MCF 10A (cell line): ENCODE measurements around the gene VAV2. TPM values are rescaled to one million over a fixed set of nuclear protein-coding genes. Genes with fewer than 3 reads are reported as not detected.

Experiments
- BruUV-seq: library from RNA; stranded (reverse); fragments of 400-500 nt; replicated peaks from 2 replicates; lab custom pipeline; 2021; lab: Mats Ljungman, UMichigan
- CTCF ChIA-PET: fragments of 300-600 bp; sonication (Branson Sonifier 250); formaldehyde crosslinking; extraction: SDS; loops from one replicate; lab custom pipeline; 2021; ENCODE audit warnings: antibody characterized with exemption, inconsistent platforms; lab: Yijun Ruan, JAX
- POLR2A ChIA-PET: fragments of 300-600, 350-650 bp; sonication (Branson Sonifier 250); formaldehyde crosslinking; extraction: SDS; loops from one replicate; lab custom pipeline; 2020; ENCODE audit warnings: antibody characterized with exemption, inconsistent platforms; lab: Yijun Ruan, JAX
- DNase-seq: peaks from one replicate; pipeline ENCODE4 v3.0.0-alpha.2; 2018; ENCODE audit not compliant: unreplicated experiment
- H3K27ac Mint-ChIP-seq: one replicate; pipeline ENCODE4 v1.8.0; 2022; ENCODE audit warnings: mild to moderate bottlenecking, low read depth, mixed read lengths; ENCODE audit not compliant: unreplicated experiment
- H3K27me3 Mint-ChIP-seq: one replicate; pipeline ENCODE4 v1.8.0; 2022; ENCODE audit warnings: mixed read lengths; ENCODE audit not compliant: insufficient read depth, unreplicated experiment
- H3K36me3 Mint-ChIP-seq: one replicate; pipeline ENCODE4 v1.8.0; 2022; ENCODE audit warnings: mild to moderate bottlenecking, moderate library complexity, mixed read lengths; ENCODE audit not compliant: insufficient read depth, unreplicated experiment
- H3K4me1 Mint-ChIP-seq: one replicate; pipeline ENCODE4 v1.8.0; 2022; ENCODE audit warnings: mixed read lengths; ENCODE audit not compliant: insufficient read depth, unreplicated experiment
- H3K4me3 Mint-ChIP-seq: one replicate; pipeline ENCODE4 v1.8.0; 2022; ENCODE audit warnings: mild to moderate bottlenecking, moderate library complexity, mixed read lengths; ENCODE audit not compliant: unreplicated experiment
- H3K9me3 Mint-ChIP-seq: one replicate; pipeline ENCODE4 v1.8.0; 2022; ENCODE audit warnings: mixed read lengths; ENCODE audit not compliant: unreplicated experiment
- intact Hi-C: fragments of 100-400 bp; cut with micrococcal nuclease; formaldehyde crosslinking; loops from 2 replicates; pipeline ENCODE4 v1.14.1; 2022
- total RNA-seq: library from RNA; stranded (reverse); gene quantifications from 2 replicates; pipeline ENCODE4 v1.2.3, GENCODE V29; 2022
- TF ChIP-seq, protein P1 (sequence below): fragments of 200-600 bp; IDR thresholded peaks from one replicate; pipeline ENCODE4 v1.8.0; 2022; ENCODE audit warnings: antibody characterized with exemption, mild to moderate bottlenecking; ENCODE audit not compliant: unreplicated experiment

The VAV2 gene
- total RNA-seq, 1 experiment from 2014 or later, result 31.0 TPM

- H3K9me3 Mint-ChIP-seq, result no peaks in the 10 kb centered on the region
- TF ChIP-seq, protein P1, sequence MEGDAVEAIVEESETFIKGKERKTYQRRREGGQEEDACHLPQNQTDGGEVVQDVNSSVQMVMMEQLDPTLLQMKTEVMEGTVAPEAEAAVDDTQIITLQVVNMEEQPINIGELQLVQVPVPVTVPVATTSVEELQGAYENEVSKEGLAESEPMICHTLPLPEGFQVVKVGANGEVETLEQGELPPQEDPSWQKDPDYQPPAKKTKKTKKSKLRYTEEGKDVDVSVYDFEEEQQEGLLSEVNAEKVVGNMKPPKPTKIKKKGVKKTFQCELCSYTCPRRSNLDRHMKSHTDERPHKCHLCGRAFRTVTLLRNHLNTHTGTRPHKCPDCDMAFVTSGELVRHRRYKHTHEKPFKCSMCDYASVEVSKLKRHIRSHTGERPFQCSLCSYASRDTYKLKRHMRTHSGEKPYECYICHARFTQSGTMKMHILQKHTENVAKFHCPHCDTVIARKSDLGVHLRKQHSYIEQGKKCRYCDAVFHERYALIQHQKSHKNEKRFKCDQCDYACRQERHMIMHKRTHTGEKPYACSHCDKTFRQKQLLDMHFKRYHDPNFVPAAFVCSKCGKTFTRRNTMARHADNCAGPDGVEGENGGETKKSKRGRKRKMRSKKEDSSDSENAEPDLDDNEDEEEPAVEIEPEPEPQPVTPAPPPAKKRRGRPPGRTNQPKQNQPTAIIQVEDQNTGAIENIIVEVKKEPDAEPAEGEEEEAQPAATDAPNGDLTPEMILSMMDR, result no peak
- BruUV-seq, result no TSS peak
- CTCF ChIA-PET, result interaction anchor here (0.5 to 1.0 kb wide), 6 partner anchors 50 to 1628 kb away, joined by 3 to 4 read pairs (median 3); no protein-coding TSS in a partner anchor
- POLR2A ChIA-PET, result no interaction called here
- H3K36me3 Mint-ChIP-seq, result no peaks in the 10 kb centered on the region
- H3K4me3 Mint-ChIP-seq, result no peak overlapping the region
- no peak overlapping the region for H3K27ac Mint-ChIP-seq
- H3K4me1 Mint-ChIP-seq, result peaks cover 3% of the 10 kb centered on the region
- no peak for DNase-seq
- H3K27me3 Mint-ChIP-seq, result peaks cover 40% of the 10 kb centered on the region
- intact Hi-C loops, result no loop called here
Measured at GRCh38 chr9:133713150-133713959, 278.8 kb downstream of the VAV2 start.

DNA sequence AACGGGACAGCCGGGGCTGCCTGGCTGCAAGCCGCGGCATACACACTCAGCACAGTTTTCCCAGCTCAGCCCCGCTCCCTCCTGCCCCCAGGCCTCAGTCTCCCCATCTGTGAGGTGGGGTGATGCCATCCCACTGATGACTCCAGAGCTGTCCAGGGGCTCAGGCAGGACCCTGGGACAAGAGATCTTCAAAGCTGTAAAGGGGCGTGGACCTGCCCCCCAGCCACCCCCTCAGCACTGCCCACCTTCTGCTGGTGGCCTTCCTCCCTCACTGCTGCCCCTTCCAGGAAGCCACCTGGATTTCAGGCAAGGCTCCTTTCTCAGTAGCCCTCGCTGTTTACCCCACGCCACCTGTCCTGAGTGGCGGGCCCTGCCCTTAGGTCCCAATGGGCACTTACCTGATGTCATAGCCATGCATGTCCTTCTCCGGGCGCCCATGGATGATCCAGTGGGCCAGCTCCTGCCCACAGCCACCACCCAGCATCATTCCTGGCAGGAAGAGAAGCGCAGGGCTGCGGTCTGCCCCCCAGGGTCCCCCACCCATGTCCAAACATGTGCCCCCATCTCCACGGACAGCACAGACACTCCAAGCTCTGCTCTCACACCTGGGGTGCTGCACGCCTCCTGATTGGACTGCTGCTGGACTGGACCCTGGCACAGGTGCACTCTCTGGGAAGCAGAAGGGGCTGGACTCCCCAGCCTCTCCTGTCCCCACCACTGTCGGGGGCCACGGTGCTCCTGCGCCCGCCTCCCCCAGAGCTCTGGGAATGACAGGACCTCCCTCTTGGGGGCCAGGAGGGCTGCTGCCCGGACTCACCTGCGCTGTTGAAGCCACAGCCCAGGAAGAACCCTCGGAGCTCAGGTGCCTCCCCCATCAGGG lies 279.7 kb downstream of the VAV2 start:
- H3K4me3 Mint-ChIP-seq, result no peak overlapping the region
- intact Hi-C loops, result no loop called here
- TF ChIP-seq, protein P1, result no peak
- H3K9me3 Mint-ChIP-seq, result no peaks in the 10 kb centered on the region
- ChIA-PET CTCF (interaction anchor here (0.6 to 1.0 kb wide), 2 partner anchors 49 to 653 kb away, joined by 3 read pairs; no protein-coding TSS in a partner anchor), POLR2A (no interaction called here)
- no peaks in the 10 kb centered on the region for H3K36me3 Mint-ChIP-seq
- no peak for DNase-seq
- no peak overlapping the region for H3K27ac Mint-ChIP-seq
- no TSS peak for BruUV-seq
- H3K27me3 Mint-ChIP-seq, result peaks cover 32% of the 10 kb centered on the region
- peaks cover 3% of the 10 kb centered on the region for H3K4me1 Mint-ChIP-seq

Other genes with a start within 250 kb of the VAV2 start
- gene BRD3OS, start 33.2 kb upstream of the VAV2 start, total RNA-seq, result 13.3 and 15.2 TPM in 2 replicates
- gene BRD3, start 75.7 kb upstream of the VAV2 start, total RNA-seq, result 25.6 and 26.8 TPM in 2 replicates
- 36.5 and 43.8 TPM in 2 replicates for gene WDR5, start 143.8 kb upstream of the VAV2 start, total RNA-seq
- gene RNU6ATAC, start 172.2 kb upstream of the VAV2 start, total RNA-seq, result 21.0 and 53.3 TPM in 2 replicates